Measurements from ENCODE around the gene EPB41. TPM values are rescaled to one million over a fixed set of nuclear protein-coding genes. Genes with fewer than 3 reads are reported as not detected.

The EPB41 gene
- total RNA-seq, 1 donor from 2014 or later = 109 TPM

Other genes starting within 250 kb of the EPB41 start
- 14.9 TPM for gene GMEB1, start 245.8 kb upstream of the EPB41 start, total RNA-seq
- 115 TPM for gene YTHDF2, start 177.6 kb upstream of the EPB41 start, total RNA-seq
- gene OPRD1, start 102.4 kb upstream of the EPB41 start, total RNA-seq = not detected
- gene TMEM200B, start 209.3 kb downstream of the EPB41 start, total RNA-seq = 16.4 TPM